ENCODE data around the gene ATP8B4. TPM values are rescaled to one million over a fixed set of nuclear protein-coding genes. Genes with fewer than 3 reads are reported as not detected.

Gene ATP8B4
- polyA plus RNA-seq, 3 donors = 6.1 to 9.6 (median 6.8) TPM

DNA sequence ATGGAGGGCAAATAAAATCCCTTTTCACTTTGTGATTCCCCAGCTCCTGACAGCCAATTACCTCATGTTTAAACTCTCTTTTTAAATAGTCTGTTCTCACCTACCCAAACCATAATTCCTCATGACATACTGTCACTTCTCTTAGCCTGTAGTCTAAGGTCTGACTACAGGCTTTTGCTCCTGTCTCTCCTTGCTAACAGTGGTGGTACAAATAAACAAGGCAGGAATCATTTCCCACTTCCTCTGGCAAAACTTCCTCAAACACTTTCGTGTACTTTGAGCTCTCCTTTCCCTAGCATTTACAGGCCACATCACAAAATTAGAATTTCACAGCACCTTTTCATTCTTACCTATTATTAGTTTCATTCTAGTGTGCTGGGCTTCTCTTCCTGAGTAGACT is 51.8 kb downstream of the ATP8B4 start:
- Histone ChIP-seq H3K4me2 (replicated peaks; ENCODE audit: extremely low read depth, low read length, poor library complexity, severe bottlenecking) (peak overlapping the region; percentile 26), H3K9ac (ENCODE audit: insufficient read depth, low read length, poor library complexity, severe bottlenecking) (peak overlapping the region; percentile 48), H4K20me1 (ENCODE audit: insufficient read depth, low read length) (no peaks in the 10 kb centered on the region), H3K4me1 (ENCODE audit: control insufficient read depth in 1 of 2, insufficient read depth in 2 of 2, low read length in 2 of 2) (peaks cover 29 to 49% of the 10 kb centered on the region in 2 donors), H3K27me3 (ENCODE audit: control insufficient read depth in 2 of 2, insufficient read depth in 2 of 2, low read length in 2 of 2) (no peaks in the 10 kb centered on the region), H2AFZ (ENCODE audit: insufficient read depth, low read depth, low read length, poor library complexity, severe bottlenecking) (peak overlapping the region; percentile 55), H3K79me2 (ENCODE audit: insufficient read depth, low read length) (peaks cover 90% of the 10 kb centered on the region), H3K27ac (ENCODE audit: low read depth in 1 of 2, low read length in 2 of 2) (peak overlapping the region in 1 of 2 donors; percentile 91), H3K9me3 (replicated peaks in 1 of 2; ENCODE audit: control insufficient read depth in 1 of 2, insufficient read depth in 1 of 2, low read length in 2 of 2) (no peaks in the 10 kb centered on the region), H3K36me3 (replicated peaks in 1 of 2; ENCODE audit: control insufficient read depth in 1 of 2, insufficient read depth in 2 of 2, low read length in 2 of 2) (peaks cover 4 to 20% of the 10 kb centered on the region in 2 donors), H3K4me3 (replicated peaks in 1 of 3; ENCODE audit: low read depth in 2 of 3, low read length in 3 of 3) (no peak overlapping the region)
- H3K9me3 Mint-ChIP-seq = peaks cover 0 to under 1% (median 0%) of the 10 kb centered on the region in 7 donors
- H3K4me3 Mint-ChIP-seq = no peak overlapping the region
- TF ChIP-seq, protein P1, sequence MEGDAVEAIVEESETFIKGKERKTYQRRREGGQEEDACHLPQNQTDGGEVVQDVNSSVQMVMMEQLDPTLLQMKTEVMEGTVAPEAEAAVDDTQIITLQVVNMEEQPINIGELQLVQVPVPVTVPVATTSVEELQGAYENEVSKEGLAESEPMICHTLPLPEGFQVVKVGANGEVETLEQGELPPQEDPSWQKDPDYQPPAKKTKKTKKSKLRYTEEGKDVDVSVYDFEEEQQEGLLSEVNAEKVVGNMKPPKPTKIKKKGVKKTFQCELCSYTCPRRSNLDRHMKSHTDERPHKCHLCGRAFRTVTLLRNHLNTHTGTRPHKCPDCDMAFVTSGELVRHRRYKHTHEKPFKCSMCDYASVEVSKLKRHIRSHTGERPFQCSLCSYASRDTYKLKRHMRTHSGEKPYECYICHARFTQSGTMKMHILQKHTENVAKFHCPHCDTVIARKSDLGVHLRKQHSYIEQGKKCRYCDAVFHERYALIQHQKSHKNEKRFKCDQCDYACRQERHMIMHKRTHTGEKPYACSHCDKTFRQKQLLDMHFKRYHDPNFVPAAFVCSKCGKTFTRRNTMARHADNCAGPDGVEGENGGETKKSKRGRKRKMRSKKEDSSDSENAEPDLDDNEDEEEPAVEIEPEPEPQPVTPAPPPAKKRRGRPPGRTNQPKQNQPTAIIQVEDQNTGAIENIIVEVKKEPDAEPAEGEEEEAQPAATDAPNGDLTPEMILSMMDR (IDR thresholded peaks at IDR 0.05) = no peak
- peak in 2 of 3 donors; percentile 43 to 49 for DNase-seq
- H3K27me3 Mint-ChIP-seq (ENCODE audit: low read depth in 3 of 3) = no peaks in the 10 kb centered on the region
- H3K4me1 Mint-ChIP-seq = peaks cover 40% of the 10 kb centered on the region
- intact Hi-C loops (cut with micrococcal nuclease) = loop anchor here in 1 of 2 donors (2.0 to 10.0 kb wide), 2 partner anchors 40 to 288 kb away; partner anchors contain the start of gene GABPB1
- 0% methylated on average over 1 of the region's 1 CpG for WGBS (ENCODE audit: insufficient coverage)
- H3K36me3 Mint-ChIP-seq = peaks cover 5 to 28% of the 10 kb centered on the region in 2 donors
- H3K27ac Mint-ChIP-seq = peak overlapping the region; percentile 95 to 99 (median 96)

GRCh38 chr15:50066666-50067065 is 52.4 kb downstream of the ATP8B4 start:
- peaks cover 91% of the 10 kb centered on the region for H3K79me2 ChIP-seq (ENCODE audit: insufficient read depth, low read length)
- H3K36me3 ChIP-seq (replicated peaks in 1 of 2; ENCODE audit: control insufficient read depth in 1 of 2, insufficient read depth in 2 of 2, low read length in 2 of 2) = peaks cover 3 to 16% of the 10 kb centered on the region in 2 donors
- TF ChIP-seq, protein P1 (IDR thresholded peaks at IDR 0.05) = no peak
- no peaks in the 10 kb centered on the region for H3K9me3 ChIP-seq (replicated peaks in 1 of 2; ENCODE audit: control insufficient read depth in 1 of 2, insufficient read depth in 1 of 2, low read length in 2 of 2)
- peaks cover 29 to 49% of the 10 kb centered on the region in 2 donors for H3K4me1 ChIP-seq (ENCODE audit: control insufficient read depth in 1 of 2, insufficient read depth in 2 of 2, low read length in 2 of 2)
- peak overlapping the region; percentile 26 for H3K4me2 ChIP-seq (replicated peaks; ENCODE audit: extremely low read depth, low read length, poor library complexity, severe bottlenecking)
- Mint-ChIP-seq H3K4me3 (peak overlapping the region in 1 of 2 donors; percentile 22), H3K36me3 (peaks cover 4 to 28% of the 10 kb centered on the region in 2 donors), H3K9me3 (peaks cover 0 to 2% (median 0%) of the 10 kb centered on the region in 7 donors), H3K4me1 (peaks cover 46% of the 10 kb centered on the region), H3K27ac (peak overlapping the region; percentile 95 to 99 (median 96)), H3K27me3 (ENCODE audit: low read depth in 3 of 3) (no peaks in the 10 kb centered on the region)
- H3K9ac ChIP-seq (ENCODE audit: insufficient read depth, low read length, poor library complexity, severe bottlenecking) = peak overlapping the region; percentile 48
- no peaks in the 10 kb centered on the region for H4K20me1 ChIP-seq (ENCODE audit: insufficient read depth, low read length)
- no peak for DNase-seq
- WGBS (ENCODE audit: insufficient coverage) = 4% methylated on average over 3 of the region's 4 CpGs
- no peak overlapping the region for H3K4me3 ChIP-seq (replicated peaks in 1 of 3; ENCODE audit: low read depth in 2 of 3, low read length in 3 of 3)
- no peaks in the 10 kb centered on the region for H3K27me3 ChIP-seq (ENCODE audit: control insufficient read depth in 2 of 2, insufficient read depth in 2 of 2, low read length in 2 of 2)
- H2AFZ ChIP-seq (ENCODE audit: insufficient read depth, low read depth, low read length, poor library complexity, severe bottlenecking) = peak overlapping the region; percentile 55
- intact Hi-C loops (cut with micrococcal nuclease) = loop anchor here in 1 of 2 donors (2.0 to 10.0 kb wide), 2 partner anchors 40 to 288 kb away; partner anchors contain the start of gene GABPB1
- peak overlapping the region in 1 of 2 donors; percentile 91 for H3K27ac ChIP-seq (ENCODE audit: low read depth in 1 of 2, low read length in 2 of 2)

Data from CD14-positive monocyte (primary cell).